Naive thymus-derived CD8-positive, alpha-beta T cell (primary cell): Measurements from ENCODE around the gene HBP1. TPM values are rescaled to one million over a fixed set of nuclear protein-coding genes. Genes with fewer than 3 reads are reported as not detected.

Experiments
- ATAC-seq, 2 donors: fragments of 150-1000 bp; cut with Tn5 transposase in 1 of 2; sonication (Bioruptor Pico), chemical (Tn5 transposase) in 1 of 2; 1 replicate in 1 of 2; 2 replicates in 1 of 2; pipeline ENCODE4 v1.10.0; 2021; ENCODE audit warnings: mild to moderate bottlenecking in 2 of 2, moderate library complexity in 2 of 2
- POLR2A ChIA-PET: fragments of 350-600 bp; sonication (Branson Sonifier 250); formaldehyde crosslinking; loops from one replicate; lab custom pipeline; 2021; ENCODE audit warnings: antibody characterized with exemption; lab: Charles Lee
- DNase-seq, 10 donors: peaks; one replicate each; pipeline versions ENCODE4 v3.0.0 to v3.0.0-alpha.2; 2020 to 2022
- H3K27ac Mint-ChIP-seq, 10 donors: one replicate each; pipeline ENCODE4 v1.8.0; 2020 to 2022; ENCODE audit warnings: mild to moderate bottlenecking in 10 of 10, mixed read lengths in 10 of 10, moderate library complexity in 4 of 10, inconsistent platforms in 1 of 10
- H3K27me3 Mint-ChIP-seq, 5 donors: one replicate each; pipeline ENCODE4 v1.8.0; 2021 to 2022; ENCODE audit warnings: mixed read lengths in 5 of 5
- H3K36me3 Mint-ChIP-seq, 3 donors: one replicate each; pipeline ENCODE4 v1.8.0; 2020 to 2022; ENCODE audit warnings: mixed read lengths in 3 of 3, mild to moderate bottlenecking in 2 of 3, inconsistent platforms in 1 of 3
- H3K4me1 Mint-ChIP-seq, 4 donors: one replicate each; pipeline ENCODE4 v1.8.0; 2021 to 2022; ENCODE audit warnings: mixed read lengths in 4 of 4
- H3K4me3 Mint-ChIP-seq, 10 donors: one replicate each; pipeline ENCODE4 v1.8.0; 2020 to 2022; ENCODE audit warnings: mild to moderate bottlenecking in 10 of 10, mixed read lengths in 10 of 10, moderate library complexity in 6 of 10, inconsistent platforms in 1 of 10
- H3K9me3 Mint-ChIP-seq, 9 donors: one replicate each; pipeline ENCODE4 v1.8.0; 2020 to 2022; ENCODE audit warnings: mixed read lengths in 9 of 9, mild to moderate bottlenecking in 3 of 9, inconsistent platforms in 1 of 9, moderate library complexity in 1 of 9
- polyA plus RNA-seq, 3 donors: library from polyadenylated mRNA; unstranded; fragments of 300-500 nt; fragmentation: Illumina TruSeq; gene quantifications; one replicate each; pipeline ENCODE4 v1.2.3, GENCODE V29; 2021
- total RNA-seq, 8 experiments: library from RNA in 2 of 8; stranded (reverse) in 2 of 8; gene quantifications; one replicate each; pipeline ENCODE4 v1.2.3 and lab custom pipeline; 2021 to 2026

The HBP1 gene
- total and polyA plus RNA-seq, 5 experiments from 2014 or later = 49.6 to 136 (median 55.6) TPM

- H3K9me3 Mint-ChIP-seq = no peaks in the 10 kb centered on the region
- POLR2A ChIA-PET = no interaction called here
- no peaks in the 10 kb centered on the region for H3K36me3 Mint-ChIP-seq
- peaks cover 0 to 4% (median 1%) of the 10 kb centered on the region in 4 donors for H3K4me1 Mint-ChIP-seq
- no peak overlapping the region for H3K27ac Mint-ChIP-seq
- no peak overlapping the region for H3K4me3 Mint-ChIP-seq
- DNase-seq = no peak
- no peak for ATAC-seq
- no peaks in the 10 kb centered on the region for H3K27me3 Mint-ChIP-seq
These were observed 7.4 kb upstream of the HBP1 start for GRCh38 chr7:107161415-107161814.

DNA sequence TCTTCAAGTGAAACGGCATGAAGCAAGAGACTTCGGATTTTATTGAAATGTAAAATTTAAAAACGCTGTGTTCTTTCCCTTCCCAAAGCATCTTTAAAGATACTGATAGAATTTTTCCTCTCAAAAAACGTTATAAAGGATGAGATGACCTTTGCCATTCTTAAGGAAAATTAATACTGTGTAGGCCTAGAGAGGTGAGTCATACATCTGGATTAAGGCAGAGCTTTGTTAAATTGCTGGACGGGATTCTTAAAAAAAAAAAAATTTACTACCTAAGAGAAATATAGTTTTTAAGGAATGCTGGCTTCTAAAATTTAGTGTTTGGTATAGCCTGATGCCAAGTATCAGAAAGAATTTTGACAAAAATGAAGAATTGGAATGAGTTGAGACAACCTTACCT is 6.3 kb upstream of the HBP1 start:
- no peaks in the 10 kb centered on the region for H3K27me3 Mint-ChIP-seq
- no peak overlapping the region for H3K27ac Mint-ChIP-seq
- no peak for ATAC-seq
- POLR2A ChIA-PET = no interaction called here
- peaks cover 0 to 10% (median 4%) of the 10 kb centered on the region in 4 donors for H3K4me1 Mint-ChIP-seq
- no peaks in the 10 kb centered on the region for H3K9me3 Mint-ChIP-seq
- no peak overlapping the region for H3K4me3 Mint-ChIP-seq
- no peak for DNase-seq
- H3K36me3 Mint-ChIP-seq = no peaks in the 10 kb centered on the region

GRCh38 chr7:107164092-107164491 is 4.7 kb upstream of the HBP1 start:
- H3K4me1 Mint-ChIP-seq = peaks cover 1 to 18% (median 6%) of the 10 kb centered on the region in 4 donors
- H3K36me3 Mint-ChIP-seq = peaks cover 0 to 2% (median 0%) of the 10 kb centered on the region in 3 donors
- H3K9me3 Mint-ChIP-seq = no peaks in the 10 kb centered on the region
- no peak overlapping the region for H3K4me3 Mint-ChIP-seq
- DNase-seq (no peak), ATAC-seq (no peak)
- peaks cover 0 to 4% (median 0%) of the 10 kb centered on the region in 5 donors for H3K27me3 Mint-ChIP-seq
- POLR2A ChIA-PET = interaction anchor here (1.1 to 2.1 kb wide), 2 partner anchors 11 to 304 kb away, joined by 3 to 5 read pairs; no protein-coding TSS in a partner anchor
- H3K27ac Mint-ChIP-seq = peak overlapping the region in 1 of 10 donors; percentile 4

DNA sequence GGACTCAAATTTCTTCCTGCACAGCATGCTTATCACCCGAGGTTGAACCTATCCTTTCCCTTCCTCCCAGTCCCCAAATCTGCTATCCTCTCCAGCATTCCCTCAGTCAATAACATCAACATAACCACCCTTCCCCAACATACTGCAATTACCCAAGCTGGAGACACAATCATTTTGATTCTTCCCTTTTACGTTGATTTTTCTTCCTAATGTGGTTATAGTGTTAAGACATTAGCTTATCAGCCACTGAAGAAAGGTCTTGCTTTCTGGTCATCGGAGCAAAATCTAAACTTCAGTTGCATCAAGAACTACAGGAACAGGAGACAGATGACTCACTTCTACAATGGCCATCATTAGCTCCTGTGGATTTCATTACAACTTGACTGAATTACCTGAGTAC is 3.5 kb upstream of the HBP1 start:
- peaks cover 0 to 6% (median 0%) of the 10 kb centered on the region in 5 donors for H3K27me3 Mint-ChIP-seq
- H3K36me3 Mint-ChIP-seq = peaks cover 0 to 2% (median 0%) of the 10 kb centered on the region in 3 donors
- DNase-seq (no peak), ATAC-seq (no peak)
- H3K9me3 Mint-ChIP-seq = no peaks in the 10 kb centered on the region
- H3K4me3 Mint-ChIP-seq = no peak overlapping the region
- H3K4me1 Mint-ChIP-seq = peaks cover 6 to 24% (median 13%) of the 10 kb centered on the region in 4 donors
- H3K27ac Mint-ChIP-seq = peak overlapping the region in 1 of 10 donors; percentile 41
- POLR2A ChIA-PET = interaction anchor here (1.8 to 2.1 kb wide), 2 partner anchors 9 to 13 kb away, joined by 5 read pairs; no protein-coding TSS in a partner anchor

- Mint-ChIP-seq H3K36me3 (peaks cover 0 to 8% (median 0%) of the 10 kb centered on the region in 3 donors), H3K27ac (peak overlapping the region; percentile 98 to 100 (median 99)), H3K4me1 (peaks cover 10 to 37% (median 25%) of the 10 kb centered on the region in 4 donors), H3K9me3 (no peaks in the 10 kb centered on the region), H3K4me3 (peak overlapping the region; percentile 90 to 99 (median 96)), H3K27me3 (peaks cover 0 to 6% (median 0%) of the 10 kb centered on the region in 5 donors)
- DNase-seq = no peak
- POLR2A ChIA-PET = interaction anchor here (0.7 to 4.0 kb wide), 9 partner anchors 10 to 576 kb away, joined by 3 to 67 read pairs (median 24); partner anchors contain the start of genes CBLL1, CCDC71L and PIK3CG
- ATAC-seq = no peak
These were observed 1.9 kb upstream of the HBP1 start for GRCh38 chr7:107166736-107167426.

- ATAC-seq (peak; percentile 21 to 22), DNase-seq (peak in 5 of 10 donors; percentile 6 to 73 (median 62))
- peak overlapping the region; percentile 90 to 99 (median 96) for H3K4me3 Mint-ChIP-seq
- POLR2A ChIA-PET = interaction anchor here (0.6 to 4.0 kb wide), 28 partner anchors 9 to 1402 kb away, joined by 3 to 67 read pairs (median 6); partner anchors contain the start of genes CBLL1, CCDC71L, COG5 and DLD
- H3K27me3 Mint-ChIP-seq = peaks cover 0 to 6% (median 0%) of the 10 kb centered on the region in 5 donors
- peak overlapping the region; percentile 98 to 100 (median 99) for H3K27ac Mint-ChIP-seq
- H3K4me1 Mint-ChIP-seq = peaks cover 10 to 45% (median 27%) of the 10 kb centered on the region in 4 donors
- no peaks in the 10 kb centered on the region for H3K9me3 Mint-ChIP-seq
- H3K36me3 Mint-ChIP-seq = peaks cover 0 to 9% (median 0%) of the 10 kb centered on the region in 3 donors
These were observed 1.1 kb upstream of the HBP1 start for GRCh38 chr7:107167483-107168232.

DNA sequence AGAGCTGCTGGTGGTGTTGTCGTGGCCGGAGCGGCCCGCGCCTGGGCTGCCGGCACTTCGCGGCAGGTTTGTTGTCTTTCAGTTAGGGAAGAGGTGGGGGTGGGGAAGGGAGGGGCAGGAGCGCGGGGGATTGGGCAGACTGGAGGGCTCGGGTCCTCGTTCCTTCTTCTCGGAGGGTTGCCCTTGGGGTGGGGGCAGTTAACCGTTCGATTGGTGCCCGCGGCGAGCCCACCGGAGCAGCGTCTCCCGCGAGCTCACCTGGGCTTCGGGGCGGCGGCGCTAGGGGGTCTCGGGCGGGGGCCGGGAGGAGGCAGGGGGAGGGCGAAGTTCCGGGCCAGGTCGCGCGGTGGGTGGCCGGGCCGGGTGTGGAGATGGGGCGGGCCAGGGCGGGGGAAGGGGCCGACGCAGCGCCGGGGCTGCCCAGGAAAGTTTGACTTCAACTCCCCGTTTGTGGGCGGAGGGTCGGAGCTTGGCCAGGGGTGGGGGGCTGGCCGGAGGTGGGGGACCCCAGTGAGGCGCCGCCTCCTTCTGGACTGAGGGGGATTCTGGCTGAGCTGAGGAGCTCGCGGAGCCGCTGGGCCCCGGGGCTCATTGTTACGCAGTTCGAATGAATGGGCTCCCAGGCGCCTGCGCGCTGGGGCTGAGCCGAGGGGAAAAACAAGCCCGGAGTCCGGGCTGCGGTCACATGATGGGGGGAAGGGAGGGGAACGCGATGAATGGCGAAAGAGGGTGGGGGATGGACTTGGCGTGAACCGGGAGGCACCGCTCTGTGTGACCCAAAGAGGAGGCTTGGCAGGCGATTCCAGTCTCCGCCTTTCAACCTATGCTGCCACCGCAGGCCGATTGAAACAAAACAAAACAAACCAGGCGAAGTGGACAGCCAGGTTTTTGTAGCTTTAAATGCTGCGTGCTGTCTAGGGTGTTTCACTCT is 582 bp downstream of the HBP1 start:
- Mint-ChIP-seq H3K36me3 (peaks cover 0 to 21% (median under 1%) of the 10 kb centered on the region in 3 donors), H3K9me3 (no peaks in the 10 kb centered on the region), H3K4me1 (peaks cover 20 to 62% (median 45%) of the 10 kb centered on the region in 4 donors), H3K27me3 (peaks cover 0 to 6% (median 0%) of the 10 kb centered on the region in 5 donors), H3K4me3 (peak overlapping the region; percentile 92 to 99 (median 96)), H3K27ac (peak overlapping the region; percentile 98 to 100 (median 99))
- POLR2A ChIA-PET = interaction anchor here (0.5 to 4.0 kb wide), 32 partner anchors 8 to 1822 kb away, joined by 3 to 67 read pairs (median 7); partner anchors contain the start of genes CBLL1, CCDC71L, COG5 and DLD
- DNase-seq (peak; percentile 75 to 91 (median 82)), ATAC-seq (peak; percentile 12 to 18)

DNA sequence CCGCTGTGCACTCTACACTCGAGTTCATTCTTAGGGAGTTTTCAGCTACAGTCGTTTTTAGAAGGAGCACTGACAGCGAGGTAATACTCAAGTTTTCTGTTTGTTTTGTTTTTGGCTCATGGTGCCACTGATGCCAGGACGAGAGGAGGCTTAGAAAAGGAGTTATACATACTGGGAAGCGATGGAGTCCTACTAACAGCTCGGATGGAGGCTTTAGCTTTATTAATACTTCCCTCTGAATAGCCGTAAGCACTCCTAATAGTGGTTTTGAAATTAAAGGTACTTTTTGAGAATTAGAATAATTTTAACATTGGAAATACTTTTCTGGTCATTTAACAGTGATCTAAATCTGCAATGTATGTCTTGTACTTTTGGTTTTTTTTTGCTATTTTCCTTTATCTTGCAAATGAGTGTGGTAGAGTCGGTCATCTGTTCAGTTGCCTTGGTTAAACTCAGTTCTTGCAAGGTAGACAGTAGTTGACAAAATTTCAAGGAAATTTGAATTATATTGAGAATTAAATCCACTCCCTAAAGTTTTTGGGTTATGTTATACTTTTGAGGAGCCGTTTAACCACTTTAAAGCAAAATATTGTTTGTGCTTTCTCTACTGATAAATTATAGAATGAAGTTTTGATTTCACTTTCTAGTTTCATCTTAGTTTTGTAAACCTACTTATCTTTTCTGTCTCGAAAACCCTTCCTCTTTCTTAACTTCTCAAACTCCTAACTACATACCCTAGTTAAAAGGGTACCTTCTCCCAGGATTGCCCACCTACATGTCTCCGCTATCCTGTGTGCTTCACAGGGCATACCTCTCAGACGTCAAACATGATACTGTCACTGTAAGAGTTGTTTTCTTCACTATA is 1.5 kb downstream of the HBP1 start:
- Mint-ChIP-seq H3K27ac (peak overlapping the region; percentile 84 to 100 (median 98)), H3K9me3 (no peaks in the 10 kb centered on the region), H3K4me1 (peaks cover 21 to 71% (median 53%) of the 10 kb centered on the region in 4 donors), H3K27me3 (peaks cover 0 to 6% (median 0%) of the 10 kb centered on the region in 5 donors), H3K36me3 (peaks cover 0 to 24% (median 5%) of the 10 kb centered on the region in 3 donors), H3K4me3 (peak overlapping the region; percentile 88 to 99 (median 94))
- POLR2A ChIA-PET = interaction anchor here (0.6 to 4.0 kb wide), 15 partner anchors 7 to 885 kb away, joined by 3 to 67 read pairs (median 14); partner anchors contain the start of genes CBLL1, COG5, DUS4L and NAMPT
- DNase-seq (no peak), ATAC-seq (no peak)

GRCh38 chr7:107171496-107171895 is 2.7 kb downstream of the HBP1 start:
- peak overlapping the region in 6 of 10 donors; percentile 8 to 85 (median 42) for H3K27ac Mint-ChIP-seq
- no peaks in the 10 kb centered on the region for H3K9me3 Mint-ChIP-seq
- no peak for ATAC-seq
- DNase-seq = no peak
- peaks cover 21 to 77% (median 61%) of the 10 kb centered on the region in 4 donors for H3K4me1 Mint-ChIP-seq
- H3K4me3 Mint-ChIP-seq = peak overlapping the region in 8 of 10 donors; percentile 24 to 65 (median 49)
- POLR2A ChIA-PET = interaction anchor here (0.7 to 1.3 kb wide), 4 partner anchors 11 to 1482 kb away, joined by 3 read pairs; no protein-coding TSS in a partner anchor
- H3K27me3 Mint-ChIP-seq = peaks cover 0 to 6% (median 0%) of the 10 kb centered on the region in 5 donors
- H3K36me3 Mint-ChIP-seq = peaks cover 0 to 25% (median 5%) of the 10 kb centered on the region in 3 donors

DNA sequence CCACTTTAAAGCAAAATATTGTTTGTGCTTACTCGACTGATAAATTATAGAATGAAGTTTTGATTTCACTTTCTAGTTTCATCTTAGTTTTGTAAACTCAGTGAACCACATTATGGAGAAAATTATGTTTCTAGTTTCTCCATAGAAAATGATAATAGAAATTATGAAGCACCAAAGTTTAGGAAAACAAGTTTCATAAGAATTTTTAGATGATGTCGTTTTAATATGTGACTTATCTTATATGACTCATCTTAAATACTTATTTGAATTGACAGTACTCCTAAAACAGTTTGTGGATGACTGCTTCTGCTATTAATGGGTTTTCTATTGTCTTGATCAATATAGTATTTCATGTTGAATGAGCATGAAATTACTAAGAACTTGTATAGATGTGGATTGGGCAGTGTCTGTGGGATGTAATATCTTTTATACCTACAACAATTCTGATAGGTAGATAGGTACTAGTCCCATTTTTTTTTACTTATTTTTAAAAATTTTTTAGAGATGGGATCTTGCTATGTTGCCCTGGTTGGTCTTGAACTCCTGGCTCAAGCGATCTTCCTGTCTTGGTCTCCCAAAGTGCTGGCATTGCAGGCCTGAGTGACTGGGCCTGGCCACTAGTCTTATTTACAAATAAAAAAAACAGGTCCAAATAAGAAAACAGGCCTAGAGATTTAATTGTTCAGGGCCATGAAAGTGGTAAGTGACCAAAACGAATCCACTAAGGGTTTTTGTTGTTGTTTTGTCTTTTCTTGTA is 3.7 kb downstream of the HBP1 start:
- H3K27me3 Mint-ChIP-seq = peaks cover 0 to 6% (median 0%) of the 10 kb centered on the region in 5 donors
- H3K36me3 Mint-ChIP-seq = peaks cover 0 to 31% (median 5%) of the 10 kb centered on the region in 3 donors
- H3K4me3 Mint-ChIP-seq = peak overlapping the region in 8 of 10 donors; percentile 2 to 65 (median 52)
- peak overlapping the region in 7 of 10 donors; percentile 11 to 78 (median 63) for H3K27ac Mint-ChIP-seq
- ATAC-seq = no peak
- H3K9me3 Mint-ChIP-seq = no peaks in the 10 kb centered on the region
- peaks cover 28 to 82% (median 67%) of the 10 kb centered on the region in 4 donors for H3K4me1 Mint-ChIP-seq
- DNase-seq = no peak
- POLR2A ChIA-PET = interaction anchor here (0.7 to 1.3 kb wide), 4 partner anchors 10 to 1483 kb away, joined by 3 read pairs; no protein-coding TSS in a partner anchor
